Uterine smooth muscle cell (primary cell): ENCODE measurements around the gene ATP2C1. TPM values are rescaled to one million over a fixed set of nuclear protein-coding genes. Genes with fewer than 3 reads are reported as not detected.

Experiments
- total RNA-seq: library from RNA; depleted of rRNA; stranded (reverse); fragments of >200 nt; gene quantifications from 2 replicates; pipeline ENCODE4 v1.2.3, GENCODE V29; 2014

Gene ATP2C1
- total RNA-seq: 148 and 169 TPM in 2 replicates

GRCh38 chr3:130893376-130894129 is at the start of gene ATP2C1:
Gene ATP2C1 (plus strand): TSS chr3:130894084. CDS start chr3:130894770, 686 bp downstream.

GRCh38 chr3:131026321-131027151 is 132.7 kb downstream of the ATP2C1 start, which contains the start of the genes ASTE1 and NEK11:
Gene ASTE1 (minus strand): TSS chr3:131026825. CDS start chr3:131025306, 1,519 bp downstream.
Gene NEK11 (plus strand): TSS chr3:131026877. CDS start chr3:131029709, 2,832 bp downstream.

Other genes with a start within 250 kb of the ATP2C1 start
- 30.6 and 35.2 TPM in 2 replicates for gene PIK3R4, start 147.3 kb upstream of the ATP2C1 start, total RNA-seq
- gene ASTE1, start 132.7 kb downstream of the ATP2C1 start, total RNA-seq: 5.7 and 8.7 TPM in 2 replicates
- gene NEK11, start 132.8 kb downstream of the ATP2C1 start, total RNA-seq: 4.5 and 8.6 TPM in 2 replicates